SK-N-SH treated with all-trans-retinoic acid at 6 μM for 48 hours (cell line): ENCODE results near the gene HNRNPH2.
A peak's percentile ranks its signal among the peaks of the same experiment; 100 is the strongest.

Experiments
- ATAC-seq: fragments of 200-7000 bp; cut with Tn5 transposase; 3 replicates; pipeline ENCODE4 v1.9.1; 2020; ENCODE audit warnings: mild to moderate bottlenecking, moderate library complexity
- ARNTL ChIP-seq: fragments of 450-650 bp; formaldehyde crosslinking; IDR thresholded peaks from 2 replicates; pipeline ENCODE4 v1.5.0; 2020; ENCODE audit warnings: low read depth, mild to moderate bottlenecking, moderate library complexity, borderline replicate concordance
- CSDC2 ChIP-seq: fragments of 250-450 bp; sonication (Bioruptor Pico); IDR thresholded peaks from 2 replicates; pipeline ENCODE4 v1.5.0; 2020; ENCODE audit warnings: mild to moderate bottlenecking, moderate library complexity
- ESRRG ChIP-seq: fragments of 250-450 bp; sonication (Bioruptor Pico); IDR thresholded peaks from 2 replicates; pipeline ENCODE4 v1.6.1; 2021; ENCODE audit warnings: mild to moderate bottlenecking
- GLIS3 ChIP-seq: fragments of 250-450 bp; sonication (Bioruptor Pico); IDR thresholded peaks from 2 replicates; pipeline ENCODE4 v1.5.0; 2020; ENCODE audit warnings: mild to moderate bottlenecking, moderate library complexity
- ISL1 ChIP-seq: fragments of 250-450 bp; sonication (Bioruptor Pico); IDR thresholded peaks from 2 replicates; pipeline ENCODE4 v2.1.2; 2022; ENCODE audit warnings: mild to moderate bottlenecking, moderate library complexity
- PPARA ChIP-seq: fragments of 250-450 bp; sonication (Bioruptor Pico); IDR thresholded peaks from 2 replicates; pipeline ENCODE4 v1.5.0; 2020; ENCODE audit warnings: mild to moderate bottlenecking, borderline replicate concordance
- RARB ChIP-seq: fragments of 250-450 bp; sonication (Bioruptor Pico); IDR thresholded peaks from 2 replicates; pipeline ENCODE4 v1.8.0; 2021; ENCODE audit warnings: mild to moderate bottlenecking, moderate library complexity
- SNAI2 ChIP-seq: fragments of 250-450 bp; sonication (Bioruptor Pico); IDR thresholded peaks from 2 replicates; pipeline ENCODE4 v1.5.0; 2020; ENCODE audit warnings: mild to moderate bottlenecking, moderate library complexity
- TCF4 ChIP-seq: fragments of 250-450 bp; sonication (Bioruptor Pico); IDR thresholded peaks from 2 replicates; pipeline ENCODE4 v1.8.0; 2021; ENCODE audit warnings: mild to moderate bottlenecking, moderate library complexity, borderline replicate concordance
- ZC3H10 ChIP-seq: fragments of 250-450 bp; sonication (Bioruptor Pico); IDR thresholded peaks from 2 replicates; pipeline ENCODE4 v1.5.1; 2021; ENCODE audit warnings: mild to moderate bottlenecking, moderate library complexity
- ZFP3 ChIP-seq: fragments of 250-450 bp; sonication (Bioruptor Pico); IDR thresholded peaks from 2 replicates; pipeline ENCODE4 v1.5.0; 2020; ENCODE audit warnings: mild to moderate bottlenecking, moderate library complexity
- ZFP30 ChIP-seq: fragments of 450-650 bp; formaldehyde crosslinking; IDR thresholded peaks from 2 replicates; pipeline ENCODE4 v1.5.0; 2022; ENCODE audit warnings: mild to moderate bottlenecking, moderate library complexity
- ZNF565 ChIP-seq: fragments of 450-650 bp; formaldehyde crosslinking; conservative IDR thresholded peaks from 2 replicates; pipeline ENCODE4 v1.5.0; 2020; ENCODE audit warnings: low read depth, mild to moderate bottlenecking, moderate library complexity
- ZNF70 ChIP-seq: fragments of 450-650 bp; formaldehyde crosslinking; IDR thresholded peaks from 2 replicates; pipeline ENCODE4 v1.5.0; 2020; ENCODE audit warnings: mild to moderate bottlenecking, moderate library complexity
- ZNF8 ChIP-seq: fragments of 450-650 bp; formaldehyde crosslinking; IDR thresholded peaks from 2 replicates; pipeline ENCODE4 v1.5.0; 2020; ENCODE audit warnings: mild to moderate bottlenecking, moderate library complexity
- TF ChIP-seq, protein P1 (sequence below): fragments of 250-450 bp; sonication (Bioruptor Pico); IDR thresholded peaks from 2 replicates; pipeline ENCODE4 v1.5.0; 2020; ENCODE audit warnings: mild to moderate bottlenecking, moderate library complexity
- TF ChIP-seq, protein P2 (sequence below): fragments of 250-450 bp; sonication (Bioruptor Pico); IDR thresholded peaks from 2 replicates; pipeline ENCODE4 v1.5.1; 2021; ENCODE audit warnings: mild to moderate bottlenecking, moderate library complexity
- TF ChIP-seq, protein P3 (sequence below): fragments of 250-450 bp; sonication (Bioruptor Pico); IDR thresholded peaks from 2 replicates; pipeline ENCODE4 v1.8.0; 2021; ENCODE audit warnings: low read depth, mild to moderate bottlenecking, moderate library complexity, borderline replicate concordance
- TF ChIP-seq, protein P4 (sequence below): fragments of 250-450 bp; sonication (Bioruptor Pico); IDR thresholded peaks from 2 replicates; pipeline ENCODE4 v1.5.1; 2020; ENCODE audit warnings: low read depth, mild to moderate bottlenecking, moderate library complexity
- TF ChIP-seq, protein P5 (sequence below): fragments of 250-450 bp; sonication (Bioruptor Pico); IDR thresholded peaks from 2 replicates; pipeline ENCODE4 v1.8.0; 2020; ENCODE audit warnings: mild to moderate bottlenecking, moderate library complexity, borderline replicate concordance

Gene HNRNPH2

DNA sequence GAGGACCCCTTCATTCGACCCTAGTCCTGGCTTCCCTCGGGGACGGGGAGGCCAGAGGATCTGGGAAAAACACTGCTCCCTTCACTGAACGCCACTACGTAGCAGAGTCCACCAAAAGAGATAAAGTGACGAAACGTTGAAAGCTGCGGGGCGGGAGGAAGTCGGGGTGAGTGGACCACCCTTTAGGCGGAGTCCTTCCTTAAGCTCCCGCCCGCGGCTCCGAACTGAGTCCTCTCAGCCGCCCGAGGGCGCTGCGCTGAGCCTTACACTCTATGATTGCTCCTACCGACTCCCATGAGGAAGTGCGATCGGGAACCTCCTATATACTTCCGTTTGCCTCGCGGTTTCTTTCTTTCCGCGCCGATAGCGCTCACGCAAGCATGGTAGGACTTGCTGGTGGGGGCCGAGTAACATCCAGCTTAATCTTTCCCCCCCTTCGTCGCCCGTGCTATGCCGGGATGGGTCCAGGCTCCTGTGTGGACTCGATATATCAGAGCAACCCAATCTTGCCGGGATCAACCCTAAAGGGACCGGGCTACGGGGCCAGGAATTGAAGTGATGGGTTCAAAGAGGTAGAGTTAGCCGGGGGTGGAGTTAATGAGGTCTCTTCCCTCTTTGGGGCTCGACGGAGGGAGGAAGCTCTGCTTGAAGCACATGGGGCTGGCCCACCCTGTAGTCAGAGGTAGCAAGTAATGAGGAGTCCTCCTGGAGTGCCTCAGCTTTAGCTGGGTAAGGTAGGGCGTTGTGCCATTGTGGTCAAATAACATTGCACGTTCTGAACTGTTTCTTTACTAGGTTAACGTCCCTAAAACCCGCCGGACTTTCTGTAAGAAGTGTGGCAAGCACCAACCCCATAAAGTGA, 17.1 kb upstream of the HNRNPH2 start, which contains the start of gene RPL36A (continued):
- TF ChIP-seq, protein P1, sequence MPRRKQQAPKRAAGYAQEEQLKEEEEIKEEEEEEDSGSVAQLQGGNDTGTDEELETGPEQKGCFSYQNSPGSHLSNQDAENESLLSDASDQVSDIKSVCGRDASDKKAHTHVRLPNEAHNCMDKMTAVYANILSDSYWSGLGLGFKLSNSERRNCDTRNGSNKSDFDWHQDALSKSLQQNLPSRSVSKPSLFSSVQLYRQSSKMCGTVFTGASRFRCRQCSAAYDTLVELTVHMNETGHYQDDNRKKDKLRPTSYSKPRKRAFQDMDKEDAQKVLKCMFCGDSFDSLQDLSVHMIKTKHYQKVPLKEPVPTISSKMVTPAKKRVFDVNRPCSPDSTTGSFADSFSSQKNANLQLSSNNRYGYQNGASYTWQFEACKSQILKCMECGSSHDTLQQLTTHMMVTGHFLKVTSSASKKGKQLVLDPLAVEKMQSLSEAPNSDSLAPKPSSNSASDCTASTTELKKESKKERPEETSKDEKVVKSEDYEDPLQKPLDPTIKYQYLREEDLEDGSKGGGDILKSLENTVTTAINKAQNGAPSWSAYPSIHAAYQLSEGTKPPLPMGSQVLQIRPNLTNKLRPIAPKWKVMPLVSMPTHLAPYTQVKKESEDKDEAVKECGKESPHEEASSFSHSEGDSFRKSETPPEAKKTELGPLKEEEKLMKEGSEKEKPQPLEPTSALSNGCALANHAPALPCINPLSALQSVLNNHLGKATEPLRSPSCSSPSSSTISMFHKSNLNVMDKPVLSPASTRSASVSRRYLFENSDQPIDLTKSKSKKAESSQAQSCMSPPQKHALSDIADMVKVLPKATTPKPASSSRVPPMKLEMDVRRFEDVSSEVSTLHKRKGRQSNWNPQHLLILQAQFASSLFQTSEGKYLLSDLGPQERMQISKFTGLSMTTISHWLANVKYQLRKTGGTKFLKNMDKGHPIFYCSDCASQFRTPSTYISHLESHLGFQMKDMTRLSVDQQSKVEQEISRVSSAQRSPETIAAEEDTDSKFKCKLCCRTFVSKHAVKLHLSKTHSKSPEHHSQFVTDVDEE (CRISPR knock-in tag), result 0 out of 2 replicates have a peak, but pooled peaks have one; percentile 18
- TF ChIP-seq GLIS3 (peak; percentile 10; the same call in 1 of the 2 replicates), ZNF565 (CRISPR knock-in tag) (no peak), CSDC2 (CRISPR knock-in tag) (no peak), ESRRG (no peak), ZFP3 (0 out of 2 replicates have a peak, but pooled peaks have one; percentile 16), SNAI2 (CRISPR knock-in tag) (no peak), ZFP30 (CRISPR knock-in tag) (0 out of 2 replicates have a peak, but pooled peaks have one; percentile 22)
- TF ChIP-seq, all 23 proteins: peak for 6

DNA sequence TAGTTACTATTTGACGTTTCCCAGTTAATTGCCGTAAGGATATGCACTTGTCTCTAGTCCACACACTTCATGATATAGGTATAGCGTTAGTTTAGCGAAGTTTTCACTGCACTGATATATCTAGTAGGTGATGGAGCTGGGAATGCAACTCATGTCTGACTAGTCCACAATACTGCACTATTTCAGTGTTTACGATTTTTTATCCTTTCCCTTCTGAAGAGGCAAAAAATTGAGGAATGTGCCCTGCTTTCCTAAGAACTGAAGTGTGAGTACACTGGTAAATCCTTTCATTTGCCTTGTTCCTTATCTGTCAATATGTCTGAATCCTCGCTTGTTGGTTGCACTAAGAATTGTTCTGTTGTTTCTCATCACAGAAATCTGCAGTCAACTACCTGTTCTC, 16.2 kb upstream of the HNRNPH2 start:
- TF ChIP-seq TCF4 (no peak), ZNF70 (CRISPR knock-in tag) (no peak), ZFP30 (CRISPR knock-in tag) (no peak), ZFP3 (no peak), CSDC2 (CRISPR knock-in tag) (no peak), ARNTL (no peak), ISL1 (CRISPR knock-in tag) (no peak), GLIS3 (no peak), SNAI2 (CRISPR knock-in tag) (no peak), ZC3H10 (no peak), ESRRG (no peak), ZNF565 (CRISPR knock-in tag) (no peak), RARB (CRISPR knock-in tag) (no peak), PPARA (CRISPR knock-in tag) (no peak), ZNF8 (CRISPR knock-in tag) (no peak)
- TF ChIP-seq, protein P2, sequence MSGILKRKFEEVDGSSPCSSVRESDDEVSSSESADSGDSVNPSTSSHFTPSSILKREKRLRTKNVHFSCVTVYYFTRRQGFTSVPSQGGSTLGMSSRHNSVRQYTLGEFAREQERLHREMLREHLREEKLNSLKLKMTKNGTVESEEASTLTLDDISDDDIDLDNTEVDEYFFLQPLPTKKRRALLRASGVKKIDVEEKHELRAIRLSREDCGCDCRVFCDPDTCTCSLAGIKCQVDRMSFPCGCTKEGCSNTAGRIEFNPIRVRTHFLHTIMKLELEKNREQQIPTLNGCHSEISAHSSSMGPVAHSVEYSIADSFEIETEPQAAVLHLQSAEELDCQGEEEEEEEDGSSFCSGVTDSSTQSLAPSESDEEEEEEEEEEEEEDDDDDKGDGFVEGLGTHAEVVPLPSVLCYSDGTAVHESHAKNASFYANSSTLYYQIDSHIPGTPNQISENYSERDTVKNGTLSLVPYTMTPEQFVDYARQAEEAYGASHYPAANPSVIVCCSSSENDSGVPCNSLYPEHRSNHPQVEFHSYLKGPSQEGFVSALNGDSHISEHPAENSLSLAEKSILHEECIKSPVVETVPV (CRISPR knock-in tag), result no peak
- TF ChIP-seq, protein P1 (CRISPR knock-in tag), result no peak
- TF ChIP-seq, protein P3, sequence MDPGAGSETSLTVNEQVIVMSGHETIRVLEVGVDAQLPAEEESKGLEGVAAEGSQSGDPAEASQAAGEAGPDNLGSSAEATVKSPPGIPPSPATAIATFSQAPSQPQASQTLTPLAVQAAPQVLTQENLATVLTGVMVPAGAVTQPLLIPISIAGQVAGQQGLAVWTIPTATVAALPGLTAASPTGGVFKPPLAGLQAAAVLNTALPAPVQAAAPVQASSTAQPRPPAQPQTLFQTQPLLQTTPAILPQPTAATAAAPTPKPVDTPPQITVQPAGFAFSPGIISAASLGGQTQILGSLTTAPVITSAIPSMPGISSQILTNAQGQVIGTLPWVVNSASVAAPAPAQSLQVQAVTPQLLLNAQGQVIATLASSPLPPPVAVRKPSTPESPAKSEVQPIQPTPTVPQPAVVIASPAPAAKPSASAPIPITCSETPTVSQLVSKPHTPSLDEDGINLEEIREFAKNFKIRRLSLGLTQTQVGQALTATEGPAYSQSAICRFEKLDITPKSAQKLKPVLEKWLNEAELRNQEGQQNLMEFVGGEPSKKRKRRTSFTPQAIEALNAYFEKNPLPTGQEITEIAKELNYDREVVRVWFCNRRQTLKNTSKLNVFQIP (CRISPR knock-in tag), result no peak
- TF ChIP-seq, protein P4, sequence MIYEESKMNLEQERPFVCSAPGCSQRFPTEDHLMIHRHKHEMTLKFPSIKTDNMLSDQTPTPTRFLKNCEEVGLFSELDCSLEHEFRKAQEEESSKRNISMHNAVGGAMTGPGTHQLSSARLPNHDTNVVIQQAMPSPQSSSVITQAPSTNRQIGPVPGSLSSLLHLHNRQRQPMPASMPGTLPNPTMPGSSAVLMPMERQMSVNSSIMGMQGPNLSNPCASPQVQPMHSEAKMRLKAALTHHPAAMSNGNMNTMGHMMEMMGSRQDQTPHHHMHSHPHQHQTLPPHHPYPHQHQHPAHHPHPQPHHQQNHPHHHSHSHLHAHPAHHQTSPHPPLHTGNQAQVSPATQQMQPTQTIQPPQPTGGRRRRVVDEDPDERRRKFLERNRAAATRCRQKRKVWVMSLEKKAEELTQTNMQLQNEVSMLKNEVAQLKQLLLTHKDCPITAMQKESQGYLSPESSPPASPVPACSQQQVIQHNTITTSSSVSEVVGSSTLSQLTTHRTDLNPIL (CRISPR knock-in tag), result no peak
- TF ChIP-seq, protein P5, sequence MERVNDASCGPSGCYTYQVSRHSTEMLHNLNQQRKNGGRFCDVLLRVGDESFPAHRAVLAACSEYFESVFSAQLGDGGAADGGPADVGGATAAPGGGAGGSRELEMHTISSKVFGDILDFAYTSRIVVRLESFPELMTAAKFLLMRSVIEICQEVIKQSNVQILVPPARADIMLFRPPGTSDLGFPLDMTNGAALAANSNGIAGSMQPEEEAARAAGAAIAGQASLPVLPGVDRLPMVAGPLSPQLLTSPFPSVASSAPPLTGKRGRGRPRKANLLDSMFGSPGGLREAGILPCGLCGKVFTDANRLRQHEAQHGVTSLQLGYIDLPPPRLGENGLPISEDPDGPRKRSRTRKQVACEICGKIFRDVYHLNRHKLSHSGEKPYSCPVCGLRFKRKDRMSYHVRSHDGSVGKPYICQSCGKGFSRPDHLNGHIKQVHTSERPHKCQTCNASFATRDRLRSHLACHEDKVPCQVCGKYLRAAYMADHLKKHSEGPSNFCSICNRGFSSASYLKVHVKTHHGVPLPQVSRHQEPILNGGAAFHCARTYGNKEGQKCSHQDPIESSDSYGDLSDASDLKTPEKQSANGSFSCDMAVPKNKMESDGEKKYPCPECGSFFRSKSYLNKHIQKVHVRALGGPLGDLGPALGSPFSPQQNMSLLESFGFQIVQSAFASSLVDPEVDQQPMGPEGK (CRISPR knock-in tag), result no peak
- ATAC-seq, result no peak
